Measurements from ENCODE around the gene GLTPD2. TPM values are rescaled to one million over a fixed set of nuclear protein-coding genes. Genes with fewer than 3 reads are reported as not detected.

Gene GLTPD2
- polyA plus RNA-seq, 3 donors = 6.7 to 11.3 (median 10.5) TPM

GRCh38 chr17:4833941-4834680, 45.3 kb downstream of the GLTPD2 start:
- peak in 10 of 11 donors; percentile 36 to 78 (median 53) for DNase-seq (ENCODE audit: extremely low read depth in 1 of 11, low read depth in 9 of 11, low spot score in 4 of 11)

- no peak for DNase-seq (ENCODE audit: extremely low read depth in 1 of 11, low read depth in 9 of 11, low spot score in 4 of 11)
Observed at GRCh38 chr17:4834681-4835020, 45.9 kb downstream of the GLTPD2 start.

- DNase-seq (ENCODE audit: extremely low read depth in 1 of 11, low read depth in 9 of 11, low spot score in 4 of 11) = no peak
Observed at GRCh38 chr17:4836221-4836620, 47.5 kb downstream of the GLTPD2 start.

- no peak for DNase-seq (ENCODE audit: extremely low read depth in 1 of 11, low read depth in 9 of 11, low spot score in 4 of 11)
Observed at GRCh38 chr17:4837471-4838308, 48.9 kb downstream of the GLTPD2 start.

- DNase-seq (ENCODE audit: extremely low read depth in 1 of 11, low read depth in 9 of 11, low spot score in 4 of 11) = no peak
Observed at GRCh38 chr17:4838309-4838785, 49.6 kb downstream of the GLTPD2 start.

GRCh38 chr17:4839221-4839620, 50.5 kb downstream of the GLTPD2 start:
- DNase-seq (ENCODE audit: extremely low read depth in 1 of 11, low read depth in 9 of 11, low spot score in 4 of 11) = no peak

Other genes with a start within 250 kb of the GLTPD2 start
- 10 to 100 TPM; 34.6 to 47.8 (median 43.5) TPM for gene MYBBP1A, start 233.6 kb upstream of the GLTPD2 start, polyA plus RNA-seq (ENCODE audit: insufficient read length in 3 of 3)
- 1 to 10 TPM; 5.2 to 8.3 (median 6.8) TPM for gene GGT6, start 228.4 kb upstream of the GLTPD2 start, polyA plus RNA-seq (ENCODE audit: insufficient read length in 3 of 3)
- 10 to 100 TPM; 56.2 to 60.1 (median 57.6) TPM for gene SMTNL2, start 204.4 kb upstream of the GLTPD2 start, polyA plus RNA-seq (ENCODE audit: insufficient read length in 3 of 3)
- under 1 TPM; 0.17 to 0.36 (median 0.32) TPM for gene ALOX15, start 147.3 kb upstream of the GLTPD2 start, polyA plus RNA-seq (ENCODE audit: insufficient read length in 3 of 3)
- gene PELP1, start 84.8 kb upstream of the GLTPD2 start, polyA plus RNA-seq (ENCODE audit: insufficient read length in 3 of 3) = 10 to 100 TPM; 45.7 to 56.2 (median 50.0) TPM
- gene ARRB2, start 78.3 kb upstream of the GLTPD2 start, polyA plus RNA-seq (ENCODE audit: insufficient read length in 3 of 3) = 10 to 100 TPM; 29.8 to 39.0 (median 35.1) TPM
- gene MED11, start 57.5 kb upstream of the GLTPD2 start, polyA plus RNA-seq (ENCODE audit: insufficient read length in 3 of 3) = 10 to 100 TPM; 24.9 to 29.4 (median 26.9) TPM
- gene ZMYND15, start 49.1 kb upstream of the GLTPD2 start, polyA plus RNA-seq (ENCODE audit: insufficient read length in 3 of 3) = 1 to 10 TPM in 1 of 3 donors, under 1 TPM in 2; 0.46 to 1.7 (median 0.50) TPM
- gene CXCL16, start 49.0 kb upstream of the GLTPD2 start, polyA plus RNA-seq (ENCODE audit: insufficient read length in 3 of 3) = 10 to 100 TPM; 10.1 to 23.2 (median 10.8) TPM
- 1 to 10 TPM; 1.8 to 3.1 (median 2.8) TPM for gene TM4SF5, start 17.1 kb upstream of the GLTPD2 start, polyA plus RNA-seq (ENCODE audit: insufficient read length in 3 of 3)
- gene VMO1, start 2.6 kb upstream of the GLTPD2 start, polyA plus RNA-seq (ENCODE audit: insufficient read length in 3 of 3) = 1 to 10 TPM in 1 of 3 donors, under 1 TPM in 2; 0.78 to 1.7 (median 0.96) TPM
- 100 to 1,000 TPM; 123 to 139 (median 126) TPM for gene PSMB6, start 7.2 kb downstream of the GLTPD2 start, polyA plus RNA-seq (ENCODE audit: insufficient read length in 3 of 3)
- gene PLD2, start 18.2 kb downstream of the GLTPD2 start, polyA plus RNA-seq (ENCODE audit: insufficient read length in 3 of 3) = 10 to 100 TPM; 34.3 to 51.2 (median 38.1) TPM
- 10 to 100 TPM; 59.4 to 70.7 (median 66.3) TPM for gene MINK1, start 44.4 kb downstream of the GLTPD2 start, polyA plus RNA-seq (ENCODE audit: insufficient read length in 3 of 3)
- gene C17orf107, start 110.6 kb downstream of the GLTPD2 start, polyA plus RNA-seq (ENCODE audit: insufficient read length in 3 of 3) = 1 to 10 TPM; 1.5 to 3.0 (median 1.8) TPM
- gene CHRNE, start 114.1 kb downstream of the GLTPD2 start, polyA plus RNA-seq (ENCODE audit: insufficient read length in 3 of 3) = 1 to 10 TPM; 1.4 to 2.8 (median 1.8) TPM
- gene GP1BA, start 143.3 kb downstream of the GLTPD2 start, polyA plus RNA-seq (ENCODE audit: insufficient read length in 3 of 3) = 1 to 10 TPM; 1.9 to 2.2 (median 2.0) TPM
- gene SLC25A11, start 151.1 kb downstream of the GLTPD2 start, polyA plus RNA-seq (ENCODE audit: insufficient read length in 3 of 3) = 10 to 100 TPM; 62.9 to 81.6 (median 76.1) TPM
- 100 to 1,000 TPM; 125 to 146 (median 134) TPM for gene RNF167, start 151.3 kb downstream of the GLTPD2 start, polyA plus RNA-seq (ENCODE audit: insufficient read length in 3 of 3)
- 100 to 1,000 TPM; 350 to 480 (median 397) TPM for gene PFN1, start 159.6 kb downstream of the GLTPD2 start, polyA plus RNA-seq (ENCODE audit: insufficient read length in 3 of 3)
- gene ENO3, start 162.2 kb downstream of the GLTPD2 start, polyA plus RNA-seq (ENCODE audit: insufficient read length in 3 of 3) = 10 to 100 TPM; 20.3 to 36.4 (median 29.5) TPM
- 100 to 1,000 TPM in 1 of 3 donors, 10 to 100 TPM in 2; 86.7 to 105 (median 92.6) TPM for gene SPAG7, start 178.9 kb downstream of the GLTPD2 start, polyA plus RNA-seq (ENCODE audit: insufficient read length in 3 of 3)
- gene CAMTA2, start 198.7 kb downstream of the GLTPD2 start, polyA plus RNA-seq (ENCODE audit: insufficient read length in 3 of 3) = 10 to 100 TPM; 23.9 to 35.5 (median 24.3) TPM
- gene INCA1, start 208.6 kb downstream of the GLTPD2 start, polyA plus RNA-seq (ENCODE audit: insufficient read length in 3 of 3) = 1 to 10 TPM; 7.2 to 8.0 (median 7.2) TPM
- 10 to 100 TPM; 76.8 to 97.2 (median 87.3) TPM for gene KIF1C, start 209.0 kb downstream of the GLTPD2 start, polyA plus RNA-seq (ENCODE audit: insufficient read length in 3 of 3)
- gene SLC52A1, start 246.5 kb downstream of the GLTPD2 start, polyA plus RNA-seq (ENCODE audit: insufficient read length in 3 of 3) = under 1 TPM; 0.16 to 0.47 (median 0.16) TPM